A549 (cell line): ENCODE measurements around the gene TBCC. TPM values are rescaled to one million over a fixed set of nuclear protein-coding genes. Genes with fewer than 3 reads are reported as not detected.

ENCODE experiments used
- ATAC-seq, 2 experiments: fragments of 200-7000 bp in 1 of 2; fragments of >200 bp in 1 of 2; cut with Nextera tagmentation in 1 of 2; cut with Tn5 transposase in 1 of 2; 3 replicates each; pipeline versions ENCODE4 v1.8.0 to v1.9.1; 2018 to 2020; ENCODE audit warnings: mild to moderate bottlenecking in 1 of 2, moderate library complexity in 1 of 2
- CTCF ChIA-PET: fragments of 300-600 bp; sonication (Branson Sonifier 250); formaldehyde crosslinking; extraction: SDS; loops from one replicate; lab custom pipeline; 2021; ENCODE audit warnings: antibody characterized with exemption, inconsistent platforms; lab: Yijun Ruan, JAX
- POLR2A ChIA-PET: fragments of 350-600 bp; formaldehyde crosslinking; extraction: SDS; loops from one replicate; lab custom pipeline; 2021; ENCODE audit warnings: antibody characterized with exemption, inconsistent platforms; lab: Yijun Ruan, JAX
- DNase-seq, 2 experiments: peaks; one replicate each; pipeline versions ENCODE4 v3.0.0 to v3.0.0-alpha.2; 2011 to 2016; ENCODE audit warnings: low read depth in 1 of 2, low spot score in 1 of 2
- FAIRE-seq: peaks from 2 replicates; lab custom pipeline; 2011; peaks lifted over from hg19 to GRCh38; lab: Jason Lieb, UNC
- H3K27ac ChIP-seq, 2 experiments: fragments of >200 bp; sonication (Bioruptor Twin); formaldehyde crosslinking; 3 replicates each; pipeline ENCODE4 v1.5.1; 2016 to 2017
- H3K4me1 ChIP-seq: fragments of >200 bp; sonication (Bioruptor Twin); formaldehyde crosslinking; 3 replicates; pipeline ENCODE4 v1.6.1; 2016
- H3K4me2 ChIP-seq: fragments of >200 bp; sonication (Bioruptor Twin); formaldehyde crosslinking; 3 replicates; pipeline ENCODE4 v1.6.1; 2016
- H3K4me3 ChIP-seq: fragments of >200 bp; sonication (Bioruptor Twin); formaldehyde crosslinking; 3 replicates; pipeline ENCODE4 v1.5.1; 2016
- H3K9me3 ChIP-seq: fragments of >200 bp; sonication (Bioruptor Twin); formaldehyde crosslinking; 3 replicates; pipeline ENCODE4 v1.6.1; 2016
- BHLHE40 ChIP-seq: IDR thresholded peaks from 2 replicates; pipeline ENCODE4 v1.6.1; 2012; ENCODE audit warnings: low read depth, low read length, inconsistent platforms
- CBX2 ChIP-seq: fragments of 200-600 bp; sonication (generic); IDR thresholded peaks from 2 replicates; pipeline ENCODE4 v1.6.1; 2016; ENCODE audit warnings: low read depth, mild to moderate bottlenecking, borderline replicate concordance
- CTCF ChIP-seq: fragments of >200 bp; sonication (Bioruptor Twin); formaldehyde crosslinking; IDR thresholded peaks from 3 replicates; pipeline ENCODE4 v1.5.1; 2016
- ESRRA ChIP-seq: fragments of 150-350 bp; IDR thresholded peaks from 2 replicates; pipeline ENCODE4 v1.6.1; 2014; ENCODE audit warnings: mild to moderate bottlenecking, low read length, borderline replicate concordance
- JUN ChIP-seq, 2 experiments: fragments of >200 bp; sonication (Bioruptor Twin); formaldehyde crosslinking; IDR thresholded peaks; 2 replicates in 1 of 2; 3 replicates in 1 of 2; pipeline ENCODE4 v1.6.1; 2016 to 2017
- MAZ ChIP-seq: fragments of 150-350 bp; IDR thresholded peaks from 2 replicates; pipeline ENCODE4 v1.6.1; 2014; ENCODE audit warnings: antibody characterized with exemption, low read depth, low read length, borderline replicate concordance
- NPAS2 ChIP-seq: fragments of 250-450 bp; sonication (Bioruptor Pico); IDR thresholded peaks from 2 replicates; pipeline ENCODE4 v1.8.0; 2022; ENCODE audit warnings: mild to moderate bottlenecking, moderate library complexity, borderline replicate concordance
- NR3C1 ChIP-seq: fragments of >200 bp; sonication (Bioruptor Twin); formaldehyde crosslinking; IDR thresholded peaks from 3 replicates; pipeline ENCODE4 v1.6.1; 2017
- PBX3 ChIP-seq: IDR thresholded peaks from 2 replicates; pipeline ENCODE4 v1.6.1; 2012
- RAD21 ChIP-seq, 2 experiments: fragments of >200 bp in 1 of 2; sonication (Bioruptor Twin) in 1 of 2; formaldehyde crosslinking in 1 of 2; IDR thresholded peaks in 1 of 2; conservative IDR thresholded peaks in 1 of 2; 2 replicates in 1 of 2; 3 replicates in 1 of 2; pipeline ENCODE4 v1.6.1; 2012 to 2018; ENCODE audit warnings: inconsistent platforms in 1 of 2
- REST ChIP-seq: fragments of 200-600 bp; sonication (generic); IDR thresholded peaks from 2 replicates; pipeline ENCODE4 v1.6.1; 2016; ENCODE audit warnings: antibody characterized with exemption, mild to moderate bottlenecking, moderate library complexity
- SMC3 ChIP-seq: fragments of >200 bp; sonication (Bioruptor Twin); formaldehyde crosslinking; IDR thresholded peaks from 3 replicates; pipeline ENCODE4 v1.6.1; 2018; ENCODE audit warnings: inconsistent platforms
- TFCP2L1 ChIP-seq: fragments of 250-450 bp; sonication (Bioruptor Pico); IDR thresholded peaks from 2 replicates; pipeline ENCODE4 v1.5.0; 2021; ENCODE audit warnings: mild to moderate bottlenecking
- WGBS: methylation state at CpG from one replicate; pipeline ENCODE4 v1.1.6; 2017; ENCODE audit errors: missing lambda C conversion rate; 5-methylcytosine and 5-hydroxymethylcytosine counted together
- polyA plus RNA-seq, 4 experiments: library from polyadenylated mRNA; depleted of rRNA in 3 of 4; stranded (reverse); fragments of >200 nt; fragmentation: RNase III in 1 of 4; extraction: RNeasy Plus Mini Kit Qiagen cat#74134 plus additional on column Dnase treatment in 1 of 4; gene quantifications; 2 replicates in 3 of 4; 3 replicates in 1 of 4; pipeline ENCODE4 v1.2.3, GENCODE V29; 2011 to 2017
- TF ChIP-seq, protein P1 (sequence below): fragments of 250-450 bp; sonication (Bioruptor Pico); IDR thresholded peaks from 2 replicates; pipeline ENCODE4 v1.5.0; 2020; ENCODE audit warnings: low read depth, mild to moderate bottlenecking, moderate library complexity

TBCC gene
- polyA plus RNA-seq, 2 of the 4 experiments (the other 2 are of a cell fraction) = 10.2 to 12.4 TPM

DNA sequence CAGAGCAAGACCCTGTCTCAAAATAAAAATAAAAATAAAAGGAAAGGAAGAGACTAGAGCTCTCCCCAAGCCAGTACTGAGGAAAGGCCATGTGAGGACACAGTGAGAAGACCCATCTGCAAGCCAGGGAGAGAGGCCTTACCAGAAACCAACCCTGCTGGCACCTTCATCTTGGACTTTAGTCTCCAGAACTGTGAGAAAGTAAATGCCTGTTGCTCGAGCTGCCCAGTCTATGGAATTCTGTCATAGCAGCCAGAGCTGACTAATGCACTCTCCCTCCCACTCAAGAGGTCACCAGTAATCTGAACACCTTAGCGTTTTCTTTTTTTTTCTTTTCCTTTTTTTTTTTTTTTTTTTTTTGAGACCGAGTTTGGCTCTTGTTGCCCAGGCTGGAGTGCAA is 16.2 kb downstream of the TBCC start (continued):
- TF ChIP-seq, protein P1, sequence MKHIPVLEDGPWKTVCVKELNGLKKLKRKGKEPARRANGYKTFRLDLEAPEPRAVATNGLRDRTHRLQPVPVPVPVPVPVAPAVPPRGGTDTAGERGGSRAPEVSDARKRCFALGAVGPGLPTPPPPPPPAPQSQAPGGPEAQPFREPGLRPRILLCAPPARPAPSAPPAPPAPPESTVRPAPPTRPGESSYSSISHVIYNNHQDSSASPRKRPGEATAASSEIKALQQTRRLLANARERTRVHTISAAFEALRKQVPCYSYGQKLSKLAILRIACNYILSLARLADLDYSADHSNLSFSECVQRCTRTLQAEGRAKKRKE (CRISPR knock-in tag) = no peak
- TF ChIP-seq NPAS2 (CRISPR knock-in tag) = no peak

DNA sequence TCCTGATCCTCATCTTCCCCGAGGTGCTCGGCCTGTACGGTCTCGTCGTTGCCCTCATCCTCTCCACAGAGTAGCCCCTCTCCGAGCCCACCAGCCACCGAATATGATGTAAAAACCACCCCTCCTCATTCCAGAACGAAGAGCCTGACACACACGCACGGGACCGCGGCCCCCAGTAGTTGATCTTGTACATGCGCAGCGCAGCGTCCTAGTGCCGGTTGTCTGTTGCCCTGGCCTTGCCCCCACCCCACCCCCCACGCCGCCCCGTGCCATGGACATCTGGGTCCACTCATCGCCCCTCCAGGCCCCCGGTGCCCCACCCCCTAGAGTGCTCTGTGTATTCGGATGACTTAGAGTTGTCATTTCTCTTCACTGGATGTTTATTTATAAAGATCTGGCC is 18.3 kb downstream of the TBCC start:
- Histone ChIP-seq H3K4me2 (no peak overlapping the region), H3K4me3 (no peak overlapping the region), H3K27ac (no peak overlapping the region), H3K9me3 (peaks cover 7% of the 10 kb centered on the region; the same call in 1 of the 3 replicates), H3K4me1 (peaks cover 8% of the 10 kb centered on the region; the same call in 2 of the 3 replicates)
- WGBS = 89% methylated on average over 13 of the region's 22 CpGs
- ATAC-seq (no peak; a peak in 1 of 6 replicates), DNase-seq (no peak), FAIRE-seq (no peak)
- ChIA-PET CTCF (interaction anchor here (0.8 to 6.9 kb wide), 17 partner anchors 9 to 180 kb away, joined by 3 to 37 read pairs (median 4); partner anchors contain the start of gene TBCC), POLR2A (interaction anchor here (2.7 kb wide), 1 partner anchor 19 kb away, joined by 16 read pairs; the partner anchor contains the start of gene TBCC)
- no peak for TF ChIP-seq TFCP2L1 (CRISPR knock-in tag)

DNA sequence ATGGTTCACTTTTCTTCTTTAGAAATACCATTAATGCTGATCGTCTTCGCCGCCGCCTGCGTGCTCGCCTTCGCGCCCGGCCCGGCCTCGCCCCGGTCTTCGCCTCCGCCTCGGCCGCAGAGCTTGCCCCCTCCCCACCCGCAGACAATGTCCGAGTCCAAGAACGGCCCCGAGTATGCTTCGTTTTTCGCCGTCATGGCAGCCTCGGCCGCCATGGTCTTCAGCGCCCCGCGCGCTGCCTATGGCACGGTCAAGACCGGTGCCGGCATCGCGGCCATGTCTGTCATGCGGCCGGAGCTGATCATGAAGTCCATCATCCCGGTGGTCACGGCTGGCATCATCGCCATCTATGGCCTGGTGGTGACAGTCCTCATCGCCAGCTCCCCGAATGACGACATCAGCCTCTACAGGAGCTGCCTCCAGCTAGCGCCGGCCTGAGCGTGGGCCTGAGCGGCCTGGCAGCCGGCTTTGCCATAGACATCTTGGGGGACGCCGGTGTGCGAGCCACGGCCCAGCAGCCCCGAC is 18.8 kb downstream of the TBCC start:
- H3K27ac ChIP-seq = no peak overlapping the region
- DNase-seq (no peak), FAIRE-seq (no peak), ATAC-seq (peak in 1 of 2 experiments; percentile 47; a peak in 4 of 6 replicates)
- 0 out of 3 replicates have a peak, but pooled peaks cover 2% of the 10 kb centered on the region for H3K9me3 ChIP-seq
- peak overlapping the region; percentile 61; the same call in 1 of the 3 replicates for H3K4me2 ChIP-seq
- H3K4me3 ChIP-seq = no peak overlapping the region
- H3K4me1 ChIP-seq = peaks cover 8% of the 10 kb centered on the region; the same call in 2 of the 3 replicates
- WGBS = 88% methylated on average over 26 of the region's 52 CpGs
- ChIA-PET POLR2A (interaction anchor here (2.7 kb wide), 1 partner anchor 20 kb away, joined by 16 read pairs; the partner anchor contains the start of gene TBCC), CTCF (interaction anchor here (0.6 to 6.9 kb wide), 20 partner anchors 10 to 504 kb away, joined by 3 to 37 read pairs (median 6); partner anchors contain the start of gene TBCC)
- TF ChIP-seq BHLHE40 = no peak
- TF ChIP-seq REST = no peak
- TF ChIP-seq NR3C1 = no peak
- TF ChIP-seq JUN (IDR thresholded peaks at IDR 0.05) = no peak
- TF ChIP-seq CTCF = no peak
- TF ChIP-seq MAZ = no peak

DNA sequence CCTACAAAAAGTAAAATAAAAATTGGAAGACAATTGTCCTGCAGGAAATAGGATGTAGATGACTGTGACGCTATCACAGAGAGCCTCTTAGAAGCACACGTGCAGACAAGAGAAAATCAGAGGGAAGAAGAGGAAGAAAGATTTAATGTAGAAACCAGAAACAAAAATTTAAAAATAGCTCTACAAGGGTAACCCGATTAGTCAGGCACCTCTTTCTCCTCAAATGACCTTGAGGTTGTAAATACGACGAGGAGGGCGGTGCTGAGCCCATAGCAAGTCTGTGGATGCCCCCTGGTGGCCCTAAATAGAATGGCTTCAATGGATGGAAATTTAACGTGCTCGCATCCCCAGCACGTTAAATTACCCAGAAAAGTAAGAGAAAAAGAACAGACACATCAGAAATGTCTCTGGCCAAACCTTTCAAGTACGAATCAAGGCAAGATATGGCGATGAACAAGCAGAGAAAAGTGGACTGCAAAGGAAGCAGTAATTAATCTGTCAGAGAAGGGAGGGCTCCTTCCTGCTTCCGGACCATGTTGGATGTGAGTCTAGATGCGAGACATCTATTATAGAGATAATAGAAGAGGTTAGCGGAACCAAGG is 19.3 kb downstream of the TBCC start:
- POLR2A ChIA-PET = interaction anchor here (2.7 kb wide), 1 partner anchor 20 kb away, joined by 16 read pairs; the partner anchor contains the start of gene TBCC
- TF ChIP-seq RAD21 (conservative IDR thresholded peaks at IDR 0.05 in 1 of 2, IDR thresholded peaks at IDR 0.05 in 1 of 2) = peak; percentile 86 to 87
- no peak for TF ChIP-seq PBX3
- peak; percentile 96 for TF ChIP-seq ESRRA
- TF ChIP-seq CTCF = peak; percentile 83
- TF ChIP-seq SMC3 = peak; percentile 81
- TF ChIP-seq CBX2 = no peak
- WGBS = 23% methylated on average over 14 of the region's 14 CpGs
- CTCF ChIA-PET = interaction anchor here (0.6 to 6.9 kb wide), 41 partner anchors 9 to 503 kb away, joined by 3 to 37 read pairs (median 4); partner anchors contain the start of genes RPL7L1 and TBCC
- peak; percentile 72 to 79 for DNase-seq
- FAIRE-seq = no peak
- Histone ChIP-seq H3K4me3 (no peak overlapping the region), H3K4me1 (peaks cover 8% of the 10 kb centered on the region; the same call in 2 of the 3 replicates), H3K4me2 (peak overlapping the region; percentile 61), H3K9me3 (no peaks in the 10 kb centered on the region), H3K27ac (no peak overlapping the region)
- peak; percentile 88 to 92; a peak in 5 of 6 replicates for ATAC-seq
